GM18951 (cell line): Measurements from ENCODE around the gene CCL28.
"Not testable (repeated sequence)": the region's sequence is repeated elsewhere in the genome, so short reads cannot be mapped to it uniquely, and the experiment has no call there.

ENCODE experiments used
- POLR2A ChIP-seq: IDR thresholded peaks from 4 replicates; pipeline ENCODE4 v1.6.1; 2011; ENCODE audit warnings: mild to moderate bottlenecking; ENCODE audit not compliant: insufficient read length, insufficient read depth; ENCODE audit errors: extremely low read depth
- in situ Hi-C: fragments of 300-500 bp; cut with MboI; formaldehyde crosslinking; loops from one replicate; pipeline ENCODE4 v1.12.0; 2022; ENCODE audit warnings: low sequenced_read_pairs, mixed read lengths, inconsistent platforms; ENCODE audit not compliant: unreplicated experiment

Gene CCL28

GRCh38 chr5:43390471-43390870 lies 21.7 kb downstream of the CCL28 start:
- no peak for TF ChIP-seq POLR2A
- in situ Hi-C loops: loop anchor here (10.0 kb wide), 1 partner anchor 286 kb away; no protein-coding TSS in a partner anchor

- no peak for TF ChIP-seq POLR2A
- in situ Hi-C loops: loop anchor here (10.0 kb wide), 2 partner anchors 165 to 285 kb away; no protein-coding TSS in a partner anchor
These were observed 22.4 kb downstream of the CCL28 start for GRCh38 chr5:43389679-43390329.

GRCh38 chr5:43386960-43387362 lies 25.2 kb downstream of the CCL28 start:
- in situ Hi-C loops: loop anchor here (10.0 kb wide), 1 partner anchor 162 kb away; no protein-coding TSS in a partner anchor
- TF ChIP-seq POLR2A: no peak

- no peak for TF ChIP-seq POLR2A
- in situ Hi-C loops: no loop called here
These were observed 35.6 kb downstream of the CCL28 start for GRCh38 chr5:43376496-43377140.

- TF ChIP-seq POLR2A: no peak
- in situ Hi-C loops: no loop called here
These were observed 40.4 kb downstream of the CCL28 start for GRCh38 chr5:43371821-43372220.

- in situ Hi-C loops: no loop called here
- TF ChIP-seq POLR2A: no peak
These were observed 41.8 kb downstream of the CCL28 start for GRCh38 chr5:43370352-43370751.

GRCh38 chr5:43369651-43370050 lies 42.5 kb downstream of the CCL28 start:
- in situ Hi-C loops: no loop called here
- TF ChIP-seq POLR2A: no peak

GRCh38 chr5:43367909-43368669 lies 44.1 kb downstream of the CCL28 start:
- no peak for TF ChIP-seq POLR2A
- in situ Hi-C loops: no loop called here

GRCh38 chr5:43367453-43367852 lies 44.7 kb downstream of the CCL28 start:
- TF ChIP-seq POLR2A: no peak
- in situ Hi-C loops: no loop called here

- in situ Hi-C loops: not testable (repeated sequence)
These were observed 45.4 kb downstream of the CCL28 start for GRCh38 chr5:43366680-43367246.

GRCh38 chr5:43365155-43365554 lies 47.0 kb downstream of the CCL28 start:
- in situ Hi-C loops: not testable (repeated sequence)

- TF ChIP-seq POLR2A: no peak
- in situ Hi-C loops: no loop called here
These were observed 48.6 kb downstream of the CCL28 start for GRCh38 chr5:43363445-43364152.
